ENCODE results near the gene PSMF1.
"Not testable (repeated sequence)": the region's sequence is repeated elsewhere in the genome, so short reads cannot be mapped to it uniquely, and the experiment has no call there.

PSMF1 gene

GRCh38 chr20:1215386-1216170 lies 97.2 kb downstream of the PSMF1 start:
- DNase-seq (ENCODE audit: low read depth) = no peak

GRCh38 chr20:1216527-1217427 lies 98.4 kb downstream of the PSMF1 start:
- not testable (repeated sequence) for DNase-seq (ENCODE audit: low read depth)
